Jurkat, Clone E6-1 (cell line): Measurements from ENCODE around the gene OR5C1.
A peak's percentile ranks its signal among the peaks of the same experiment; 100 is the strongest.
"Not testable (repeated sequence)": the region's sequence is repeated elsewhere in the genome, so short reads cannot be mapped to it uniquely, and the experiment has no call there.

Experiments
- DNase-seq: peaks from one replicate; pipeline ENCODE4 v3.0.0-alpha.2; 2011; ENCODE audit warnings: low read depth, low spot score
- H3K4me3 ChIP-seq: 2 replicates; pipeline ENCODE4 v1.5.1; 2011; ENCODE audit warnings: mild to moderate bottlenecking, low read length, control low read depth, moderate library complexity

The OR5C1 gene

DNA sequence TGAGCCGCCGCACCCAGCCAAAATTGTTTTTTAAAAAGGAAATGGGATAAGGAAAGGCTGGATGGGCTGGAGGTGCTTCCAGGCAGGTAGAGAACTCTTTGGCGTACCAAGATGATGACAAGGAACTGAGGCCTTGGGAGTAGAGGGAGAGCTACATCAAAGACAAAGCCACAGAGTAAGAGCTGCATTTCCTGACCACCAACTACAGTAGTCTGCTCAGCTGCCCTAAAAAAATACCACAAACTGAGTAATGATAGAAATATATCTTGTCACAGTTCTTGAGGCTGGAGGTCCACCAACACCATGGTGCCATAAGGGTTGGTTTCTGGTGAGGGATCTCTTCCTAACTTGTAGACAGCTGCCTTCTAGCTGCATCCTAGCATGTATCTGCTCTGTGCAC is 19.4 kb downstream of the OR5C1 start:
- no peak overlapping the region for H3K4me3 ChIP-seq
- DNase-seq = peak; percentile 60

DNA sequence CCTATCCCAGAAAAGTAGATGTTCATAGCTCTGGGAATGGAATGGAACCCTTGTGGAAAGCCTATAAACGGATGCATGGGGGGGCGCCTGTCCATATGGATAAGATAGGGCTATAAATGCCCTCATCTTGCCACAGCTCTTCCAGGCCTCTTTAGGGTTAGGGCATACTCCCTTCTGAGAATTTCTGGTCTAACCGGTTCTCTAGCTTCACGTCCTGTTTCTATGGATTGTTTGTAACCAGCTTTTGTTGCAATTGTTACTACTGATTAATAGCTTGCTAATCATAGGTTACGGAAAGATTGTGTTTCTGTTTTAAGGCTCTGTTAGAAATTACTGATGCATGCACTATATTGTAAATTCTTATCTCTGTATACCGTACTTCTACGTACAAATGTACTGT is 20.5 kb downstream of the OR5C1 start:
- not testable (repeated sequence) for H3K4me3 ChIP-seq, DNase-seq

DNA sequence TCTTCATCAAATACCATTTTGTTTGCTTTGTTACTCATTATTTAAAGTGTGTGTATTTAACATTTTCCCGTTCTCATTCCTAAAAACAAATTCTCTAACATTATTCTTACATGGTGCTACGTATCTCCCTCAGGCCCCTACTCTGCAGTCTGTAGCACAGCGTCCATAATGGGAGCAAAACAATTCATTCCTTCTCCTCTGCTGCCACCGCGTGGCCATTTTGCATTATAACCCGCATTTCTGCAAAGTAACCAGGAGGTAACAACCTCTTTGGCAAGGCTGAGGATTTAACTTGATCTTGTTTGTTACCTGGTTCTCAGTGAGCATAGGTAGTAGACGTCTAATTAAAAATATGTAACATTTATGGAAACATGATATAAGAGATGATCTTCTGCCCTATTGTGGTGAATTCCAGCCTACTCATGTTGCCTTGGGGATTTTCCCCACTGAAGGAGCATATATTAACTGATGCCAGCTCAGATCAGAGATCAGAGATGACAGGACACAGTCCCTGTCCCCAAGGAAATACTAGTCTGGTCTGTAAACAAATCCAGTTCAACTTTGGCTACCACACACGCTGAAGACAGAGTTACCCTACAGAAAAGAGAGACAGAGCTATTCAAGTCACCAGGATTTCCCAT is 21.7 kb downstream of the OR5C1 start:
- H3K4me3 ChIP-seq = no peak overlapping the region
- peak; percentile 74 for DNase-seq

DNA sequence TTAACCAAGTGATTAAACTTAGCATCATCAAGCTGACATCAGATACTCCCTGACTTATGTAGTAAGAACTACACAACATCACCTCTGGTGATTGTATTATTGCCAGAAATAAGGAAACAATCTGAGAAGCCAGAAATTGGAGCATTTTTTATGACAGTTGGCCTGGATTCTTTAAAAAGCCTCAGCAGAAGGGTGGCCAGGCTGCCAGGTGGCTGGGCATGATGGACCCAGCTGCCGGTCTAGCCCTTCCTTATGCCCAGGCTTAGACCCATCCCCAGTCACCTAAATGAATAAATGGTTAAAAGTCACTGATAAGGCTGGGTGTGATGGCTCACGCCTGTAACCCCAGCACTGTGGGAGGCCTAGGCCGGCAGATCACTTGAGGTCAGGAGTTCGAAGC is 24.0 kb downstream of the OR5C1 start:
- DNase-seq = no peak
- no peak overlapping the region for H3K4me3 ChIP-seq

DNA sequence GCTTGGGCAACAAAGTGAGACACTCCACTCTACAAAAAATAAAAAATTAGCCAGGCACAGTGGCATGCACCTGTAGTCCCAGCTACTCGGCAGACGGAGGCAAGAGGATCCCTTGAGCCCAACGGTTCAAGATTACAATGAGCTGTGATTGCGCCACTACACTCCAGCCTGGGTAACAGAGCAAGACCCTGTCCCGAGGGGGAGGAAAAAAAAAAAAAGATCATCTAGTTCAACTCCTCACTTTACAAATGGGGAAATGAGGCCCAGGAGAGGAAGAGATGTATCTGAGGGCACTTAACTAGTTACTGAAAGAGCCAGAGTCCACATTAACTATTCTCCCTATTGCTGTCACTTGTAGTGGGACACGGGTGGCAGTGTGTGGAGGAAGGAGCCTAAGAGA is 25.8 kb downstream of the OR5C1 start:
- no peak for DNase-seq
- no peak overlapping the region for H3K4me3 ChIP-seq

DNA sequence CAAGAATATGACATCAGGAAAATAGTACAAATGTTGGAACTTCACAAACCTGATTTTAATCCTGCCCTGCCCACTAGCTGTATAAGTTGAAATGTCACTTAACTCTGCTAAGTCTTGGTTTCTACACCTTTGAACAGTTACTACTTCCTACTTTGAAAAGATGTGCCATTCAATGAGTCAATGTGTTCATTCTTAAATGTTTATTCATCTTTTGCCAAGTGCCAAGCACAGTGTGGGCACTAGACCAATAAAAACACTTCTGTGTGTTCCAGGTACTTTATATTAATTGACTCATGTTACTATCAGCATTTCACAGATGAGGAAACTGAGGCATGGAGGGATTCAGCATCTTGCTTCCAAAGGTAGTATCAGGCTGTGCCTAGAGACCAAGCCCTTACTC is 26.8 kb downstream of the OR5C1 start:
- no peak overlapping the region for H3K4me3 ChIP-seq
- no peak for DNase-seq

DNA sequence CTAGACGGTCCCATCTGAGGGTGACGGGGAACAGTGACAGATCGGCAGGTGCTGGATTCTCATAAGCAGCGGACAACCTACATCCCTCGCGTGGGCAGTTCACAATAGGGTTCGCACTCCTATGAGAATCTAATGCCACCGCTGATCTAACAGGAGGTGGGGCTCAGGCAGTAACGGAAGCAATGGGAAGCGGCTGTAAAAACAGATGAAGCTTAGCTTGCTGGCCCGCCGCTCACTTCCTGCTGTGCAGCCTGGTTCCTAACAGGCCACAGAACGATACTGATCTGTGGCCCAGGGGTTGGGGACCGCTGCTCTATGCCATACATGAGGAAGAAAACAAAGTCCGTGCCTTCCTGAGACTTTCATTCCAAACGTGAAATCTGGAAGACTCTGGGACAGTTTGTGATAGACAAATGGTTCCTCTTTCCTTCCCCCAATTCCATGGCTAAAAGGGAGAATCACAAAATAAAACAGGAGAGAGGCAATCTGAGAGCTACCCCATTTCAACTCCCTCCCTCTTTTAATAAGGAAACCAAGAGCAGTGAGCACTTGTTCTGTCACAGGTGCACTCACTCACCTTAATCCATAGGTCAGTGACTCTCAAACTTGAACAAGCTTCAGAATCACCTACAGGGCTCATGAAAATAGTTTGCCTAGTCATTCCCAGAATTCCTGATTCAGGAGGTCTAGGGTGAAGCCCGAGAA is 27.6 kb downstream of the OR5C1 start:
- DNase-seq = no peak
- H3K4me3 ChIP-seq = no peak overlapping the region

DNA sequence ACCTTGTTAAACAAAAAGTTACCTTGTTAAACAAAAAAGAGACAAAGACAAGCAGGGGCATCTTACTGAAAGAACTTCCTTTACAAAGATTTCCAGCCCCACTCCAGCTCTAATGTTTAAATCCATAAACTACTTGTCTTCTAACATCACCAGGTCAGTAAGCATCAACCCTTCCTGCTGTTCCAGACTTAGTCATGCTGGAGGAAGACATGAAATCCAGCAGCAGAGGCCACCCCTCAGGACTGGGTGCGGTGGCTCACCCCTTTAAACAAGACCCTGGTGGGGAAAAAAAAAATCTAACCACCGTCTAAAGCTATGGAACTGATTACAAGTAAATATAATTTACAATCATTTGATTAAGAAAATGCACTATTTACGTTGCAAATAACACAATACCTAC is 30.6 kb downstream of the OR5C1 start:
- no peak overlapping the region for H3K4me3 ChIP-seq
- no peak for DNase-seq

DNA sequence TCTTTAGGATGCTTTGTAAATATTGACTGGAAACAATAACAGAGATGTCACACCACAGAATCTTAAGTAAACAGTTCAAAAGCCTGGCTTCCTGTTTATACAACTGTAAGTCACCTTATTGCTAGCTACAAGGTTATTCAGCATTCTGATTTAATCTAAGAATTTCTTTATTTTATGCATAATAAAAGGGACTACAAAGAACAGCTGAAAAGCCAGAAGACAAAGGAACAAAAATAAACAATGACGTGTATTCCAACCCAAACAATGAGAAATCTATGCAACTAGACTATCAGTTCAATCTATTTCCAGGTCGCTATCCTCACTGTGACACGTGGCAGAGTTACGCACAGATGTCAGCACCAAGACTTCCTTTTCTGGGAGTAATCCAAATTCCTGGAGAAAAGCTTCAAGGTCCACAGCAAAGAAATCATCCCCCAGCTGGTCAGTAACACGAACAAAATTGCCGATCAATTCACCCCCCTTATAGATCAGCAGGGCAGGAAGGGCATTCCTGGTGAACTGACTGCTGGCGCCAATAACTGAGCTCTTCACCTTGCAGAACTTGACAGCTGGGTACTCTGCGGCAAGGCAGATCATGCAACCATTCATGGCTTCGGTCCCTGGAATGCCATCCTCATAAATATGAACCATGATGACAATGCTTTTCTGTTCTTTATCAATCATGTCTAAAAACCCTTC is 31.2 kb downstream of the OR5C1 start:
- H3K4me3 ChIP-seq = no peak overlapping the region
- no peak for DNase-seq

DNA sequence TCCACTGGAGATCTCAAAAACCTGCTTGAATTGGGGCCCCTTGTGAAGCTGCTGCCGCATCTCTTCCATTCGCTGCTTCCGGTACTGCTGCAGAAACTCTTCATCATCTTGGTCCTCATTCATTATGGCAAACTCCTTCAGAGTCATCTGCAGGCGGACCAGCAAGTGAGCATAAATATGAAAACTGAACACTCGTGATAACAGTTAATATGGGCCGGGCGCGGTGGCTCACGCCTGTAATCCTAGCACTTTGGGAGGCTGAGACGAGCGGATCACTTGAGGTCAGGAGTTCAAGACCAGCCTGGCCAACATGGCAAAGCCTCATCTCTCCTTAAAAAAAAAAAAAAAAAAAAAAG is 31.7 kb downstream of the OR5C1 start:
- DNase-seq = no peak
- H3K4me3 ChIP-seq = no peak overlapping the region

DNA sequence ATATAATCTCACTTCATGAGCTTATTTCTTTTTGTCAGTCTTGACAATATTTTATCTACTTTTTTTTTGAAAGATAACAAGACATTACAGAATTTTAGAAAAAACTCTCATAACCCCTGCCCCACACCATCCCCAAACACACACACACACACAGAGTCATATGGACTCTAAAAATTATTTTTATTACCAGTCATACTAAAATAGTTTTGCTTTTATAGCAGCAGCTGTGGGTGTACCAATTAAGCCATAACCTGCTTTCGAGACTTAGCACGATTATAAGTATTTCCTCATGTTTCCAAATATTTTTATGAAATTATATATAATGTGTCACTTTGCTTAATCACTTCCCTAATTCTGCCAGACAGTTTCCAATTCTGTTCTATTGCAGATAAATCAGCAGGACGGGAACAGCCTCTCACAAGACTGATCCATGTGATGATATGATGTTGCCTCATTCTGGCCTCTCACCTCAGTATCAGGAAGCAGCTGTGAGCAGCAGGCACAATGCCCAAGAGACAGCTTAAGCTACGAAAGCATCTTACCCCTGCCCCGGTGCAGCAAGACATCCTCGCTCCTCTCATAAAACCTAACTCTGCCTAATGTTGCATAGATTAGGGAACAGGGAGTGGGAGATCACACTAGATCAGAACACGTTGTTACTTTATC is 32.7 kb downstream of the OR5C1 start:
- no peak for DNase-seq
- H3K4me3 ChIP-seq = no peak overlapping the region

DNA sequence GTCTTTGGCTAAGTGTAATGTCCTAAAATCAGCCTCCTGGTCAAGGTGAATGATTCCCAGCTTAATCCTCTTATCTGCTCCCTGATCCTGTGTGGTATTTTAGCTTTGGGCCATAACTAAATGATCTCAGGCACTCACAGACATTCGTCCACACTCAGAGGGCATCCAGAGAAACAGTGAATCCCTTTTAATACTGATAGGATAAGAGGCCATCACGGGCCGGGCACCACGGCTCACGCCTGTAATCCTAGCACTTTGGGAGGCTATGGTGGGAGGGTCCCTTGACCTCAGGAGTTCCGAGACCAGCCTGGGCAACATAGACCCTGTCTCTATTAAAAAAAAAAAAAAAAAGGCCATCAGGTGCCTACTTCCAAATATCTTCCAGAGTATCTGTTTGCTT is 33.3 kb downstream of the OR5C1 start:
- DNase-seq = no peak
- H3K4me3 ChIP-seq = no peak overlapping the region

DNA sequence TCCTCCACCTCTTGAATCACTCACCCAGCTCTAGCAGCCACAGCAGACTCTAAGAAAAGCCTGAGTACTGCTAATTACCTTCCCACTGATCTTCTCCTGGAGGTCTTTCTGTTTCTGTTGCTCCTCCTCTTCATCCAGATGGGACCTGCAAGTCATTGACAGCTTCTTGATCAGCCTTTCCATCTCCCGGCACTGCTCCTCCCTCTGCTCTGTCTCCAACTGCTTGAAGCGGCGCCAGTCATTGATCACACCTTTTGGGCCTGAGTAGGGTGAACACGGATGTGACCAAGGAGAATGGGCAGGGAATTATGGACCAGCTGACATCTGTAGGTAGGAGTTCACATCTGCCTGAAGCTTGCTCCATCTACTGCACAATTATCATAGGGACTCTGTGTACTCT is 34.2 kb downstream of the OR5C1 start:
- no peak for DNase-seq
- no peak overlapping the region for H3K4me3 ChIP-seq

DNA sequence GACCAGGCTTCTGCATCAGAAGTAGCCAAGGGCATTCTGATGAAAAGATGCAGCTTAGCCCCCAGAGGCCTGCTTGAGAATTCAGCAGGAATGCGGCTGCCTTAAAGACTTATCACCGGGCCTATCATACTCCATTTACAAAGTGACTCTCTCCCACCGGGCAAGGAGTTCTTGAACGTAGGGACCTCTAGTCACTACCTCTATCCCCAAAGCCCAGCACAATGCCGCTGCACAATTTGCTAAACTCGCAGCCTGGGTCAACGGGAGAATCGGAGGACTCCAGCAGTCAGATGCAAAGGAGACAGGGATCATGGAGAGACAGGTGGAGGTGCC is 39.0 kb downstream of the OR5C1 start:
- peak overlapping the region; percentile 97 for H3K4me3 ChIP-seq
- DNase-seq = no peak

DNA sequence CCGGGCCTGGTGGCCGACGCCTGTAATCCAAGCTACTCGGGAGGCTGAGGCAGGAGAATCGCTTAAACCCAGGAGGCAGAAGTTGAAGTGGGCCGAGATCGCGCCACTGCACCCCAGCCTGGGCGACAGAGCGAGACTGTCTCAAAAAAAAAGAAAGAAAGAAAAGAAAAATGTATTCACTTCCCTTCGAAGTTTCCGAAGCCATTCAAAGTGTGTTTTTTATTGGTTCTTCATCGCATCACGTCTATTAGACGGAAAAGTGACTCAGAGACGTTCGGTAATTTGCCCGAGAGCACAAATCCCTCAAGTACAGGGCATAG is 40.2 kb downstream of the OR5C1 start:
- peak overlapping the region; percentile 97 for H3K4me3 ChIP-seq
- DNase-seq = not testable (repeated sequence)

DNA sequence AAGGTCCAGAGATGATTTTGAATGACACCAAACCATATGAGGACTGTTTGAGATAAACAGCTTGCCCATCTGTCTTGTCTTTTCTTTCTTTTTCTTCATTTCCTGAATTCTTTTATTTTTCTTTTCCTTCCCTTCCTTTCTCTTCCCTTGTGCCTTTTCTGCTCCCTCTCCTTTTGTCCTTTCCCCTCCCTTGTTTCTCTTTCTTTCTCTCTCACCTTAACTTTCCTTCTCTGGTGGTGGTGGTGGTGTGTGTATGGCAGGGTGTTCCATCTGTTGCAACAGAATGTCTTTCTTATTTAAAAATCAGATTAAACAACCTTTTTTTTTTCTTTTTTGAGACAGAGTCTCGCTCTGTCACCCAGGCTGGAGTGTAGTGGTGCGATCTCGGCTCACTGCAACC is 43.5 kb downstream of the OR5C1 start:
- H3K4me3 ChIP-seq = no peak overlapping the region
- DNase-seq = no peak

DNA sequence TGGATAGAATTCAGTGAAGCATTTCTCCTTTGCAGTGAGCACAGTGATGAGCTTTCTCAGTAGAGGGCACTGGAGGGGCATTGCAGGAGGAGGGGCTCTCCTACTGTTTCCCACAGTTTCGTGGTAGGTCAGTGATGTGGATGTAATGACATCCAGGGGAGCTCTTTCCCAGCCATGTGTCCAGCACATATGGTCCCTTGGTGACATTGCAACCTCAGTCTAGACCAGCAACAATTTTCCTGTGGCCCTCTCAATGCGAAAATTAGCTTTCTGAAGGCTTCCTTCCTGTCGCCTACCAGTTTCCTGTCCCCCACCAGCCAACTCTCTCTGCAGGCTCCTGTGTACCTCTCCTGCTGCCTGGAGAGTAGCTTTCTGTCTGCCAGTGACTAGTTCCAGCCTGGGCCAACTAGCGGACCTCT is 46.6 kb downstream of the OR5C1 start:
- peak overlapping the region; percentile 43 for H3K4me3 ChIP-seq
- peak; percentile 56 for DNase-seq

DNA sequence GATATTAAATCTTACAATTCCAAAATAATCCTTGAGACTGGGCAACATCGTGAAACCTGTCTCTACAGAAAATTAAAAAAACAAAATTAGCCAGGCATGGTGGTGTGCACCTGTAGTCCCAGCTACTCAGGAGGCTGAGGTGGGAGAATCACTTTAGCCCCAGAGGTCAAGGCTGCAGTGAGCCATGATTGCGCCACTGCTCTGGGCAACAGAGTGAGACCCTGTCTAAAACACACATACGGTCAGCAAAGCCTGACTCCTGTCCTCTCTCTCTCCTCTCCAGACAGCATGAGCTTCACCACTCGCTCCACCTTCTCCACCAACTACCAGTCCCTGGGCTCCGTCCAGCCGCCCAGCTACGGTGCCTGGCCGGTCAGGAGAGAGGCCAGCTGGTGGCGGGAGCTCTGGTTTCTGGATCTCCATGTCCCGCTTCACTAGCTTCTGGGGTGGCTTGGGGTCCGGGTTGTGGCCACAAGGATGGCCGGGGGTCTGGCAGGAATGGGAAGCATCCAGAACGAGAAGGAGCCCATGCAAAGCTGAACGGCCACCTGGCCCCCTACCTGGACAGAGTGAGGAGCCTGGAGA is 48.6 kb downstream of the OR5C1 start:
- no peak for DNase-seq
- H3K4me3 ChIP-seq = no peak overlapping the region

DNA sequence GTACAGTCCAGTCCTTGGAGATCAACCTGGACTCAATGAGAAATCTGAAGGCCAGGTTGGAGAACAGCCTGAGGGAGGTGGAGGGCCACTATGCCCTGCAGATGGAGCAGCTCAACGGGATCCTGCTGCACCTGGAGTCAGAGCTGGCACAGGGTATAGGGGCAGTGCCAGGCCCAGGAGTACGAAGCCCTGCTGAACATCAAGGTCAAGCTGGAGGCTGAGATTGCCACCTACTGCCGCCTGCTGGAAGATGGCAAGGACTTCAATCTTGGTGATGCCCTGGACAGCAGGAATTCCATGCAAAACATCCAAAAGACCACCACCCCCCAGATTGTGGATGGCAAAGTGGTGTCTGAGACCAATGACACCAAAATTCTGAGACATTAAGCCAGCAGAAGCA is 49.7 kb downstream of the OR5C1 start:
- H3K4me3 ChIP-seq, DNase-seq: not testable (repeated sequence)
